ENCODE data around the gene ZDHHC11.

The ZDHHC11 gene

GRCh38 chr5:878125-878524 is 27.3 kb upstream of the ZDHHC11 start:
- TF ChIP-seq CTCF (IDR thresholded peaks at IDR 0.05; ENCODE audit: control insufficient read depth, extremely low read depth, insufficient read depth), result no peak
- DNase-seq (ENCODE audit: low read depth), result no peak
- no peak overlapping the region for H3K4me3 ChIP-seq (ENCODE audit: low read depth, low read length)

GRCh38 chr5:876398-877365 is 25.9 kb upstream of the ZDHHC11 start:
- TF ChIP-seq CTCF (IDR thresholded peaks at IDR 0.05; ENCODE audit: control insufficient read depth, extremely low read depth, insufficient read depth), result no peak
- no peak overlapping the region for H3K4me3 ChIP-seq (ENCODE audit: low read depth, low read length)
- DNase-seq (ENCODE audit: low read depth), result no peak

GRCh38 chr5:875931-876330 is 25.1 kb upstream of the ZDHHC11 start:
- H3K4me3 ChIP-seq (ENCODE audit: low read depth, low read length), result no peak overlapping the region
- TF ChIP-seq CTCF (IDR thresholded peaks at IDR 0.05; ENCODE audit: control insufficient read depth, extremely low read depth, insufficient read depth), result no peak
- DNase-seq (ENCODE audit: low read depth), result no peak

- H3K4me3 ChIP-seq (ENCODE audit: low read depth, low read length), result no peak overlapping the region
- TF ChIP-seq CTCF (IDR thresholded peaks at IDR 0.05; ENCODE audit: control insufficient read depth, extremely low read depth, insufficient read depth), result no peak
- DNase-seq (ENCODE audit: low read depth), result no peak
Observed at GRCh38 chr5:873328-873727, 22.5 kb upstream of the ZDHHC11 start.

- TF ChIP-seq CTCF (IDR thresholded peaks at IDR 0.05; ENCODE audit: control insufficient read depth, extremely low read depth, insufficient read depth), result no peak
- no peak for DNase-seq (ENCODE audit: low read depth)
- no peak overlapping the region for H3K4me3 ChIP-seq (ENCODE audit: low read depth, low read length)
Observed at GRCh38 chr5:872301-872700, 21.5 kb upstream of the ZDHHC11 start.

DNA sequence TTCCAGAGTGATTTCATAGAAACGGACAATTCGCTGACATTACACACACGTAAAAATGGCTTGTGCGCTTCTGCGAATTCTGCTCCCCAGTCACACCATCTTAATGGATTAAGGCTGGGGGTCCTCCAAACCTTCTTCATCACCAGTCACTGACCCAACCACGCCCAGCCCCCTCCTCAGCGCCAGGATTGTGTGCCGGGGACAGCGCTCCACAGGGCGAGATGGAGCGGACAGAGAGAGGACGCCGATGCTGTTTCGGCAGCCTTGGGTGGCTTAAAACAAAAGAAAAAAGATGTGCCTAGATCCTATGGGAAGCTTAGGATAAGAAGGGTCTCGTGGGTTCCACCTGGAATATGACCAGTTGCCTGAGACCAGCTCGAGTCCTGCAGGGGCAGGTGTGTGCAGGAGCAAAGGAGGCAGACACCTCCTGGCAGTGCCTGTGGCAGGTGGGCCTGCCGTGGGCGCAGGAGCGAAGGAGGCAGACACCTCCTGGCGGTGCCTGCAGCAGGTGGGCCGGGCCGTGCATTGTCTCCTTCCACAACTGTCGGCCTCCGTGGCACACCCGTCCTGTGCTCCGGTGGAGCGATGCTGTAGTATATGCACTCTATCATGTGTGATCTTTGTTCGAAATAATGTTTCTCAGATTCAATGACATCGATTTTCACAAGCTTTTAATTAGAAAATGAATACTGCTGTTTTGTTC is 21.0 kb upstream of the ZDHHC11 start:
- no peak for TF ChIP-seq CTCF (IDR thresholded peaks at IDR 0.05; ENCODE audit: control insufficient read depth, extremely low read depth, insufficient read depth)
- no peak overlapping the region for H3K4me3 ChIP-seq (ENCODE audit: low read depth, low read length)
- DNase-seq (ENCODE audit: low read depth), result no peak
